Activated naive CD8-positive, alpha-beta T cell treated with anti-CD3 and anti-CD28 coated beads, Interleukin-2, amount 10 ng/mL, durations not matched to agents 7 days and 5 days (primary cell): Measurements from ENCODE around the gene AK5. TPM values are rescaled to one million over a fixed set of nuclear protein-coding genes. Genes with fewer than 3 reads are reported as not detected.
"Not testable (repeated sequence)": the region's sequence is repeated elsewhere in the genome, so short reads cannot be mapped to it uniquely, and the experiment has no call there.

Experiments
- ATAC-seq: fragments of 150-1000 bp; cut with Tn5 transposase; one replicate; pipeline ENCODE4 v1.10.0; 2021; ENCODE audit warnings: low read depth, moderate library complexity
- POLR2A ChIA-PET: fragments of 350-600 bp; sonication (Branson Sonifier 250); formaldehyde crosslinking; loops from one replicate; lab custom pipeline; 2021; ENCODE audit warnings: antibody characterized with exemption; lab: Charles Lee
- DNase-seq: peaks from one replicate; pipeline ENCODE4 v3.0.0; 2021
- H3K27ac Mint-ChIP-seq: one replicate; pipeline ENCODE4 v1.8.0; 2022; ENCODE audit warnings: mild to moderate bottlenecking, mixed read lengths
- H3K27me3 Mint-ChIP-seq: one replicate; pipeline ENCODE4 v1.8.0; 2022; ENCODE audit warnings: mild to moderate bottlenecking, moderate library complexity, mixed read lengths
- H3K36me3 Mint-ChIP-seq: one replicate; pipeline ENCODE4 v1.8.0; 2021; ENCODE audit warnings: mild to moderate bottlenecking, mixed read lengths
- H3K4me1 Mint-ChIP-seq: one replicate; pipeline ENCODE4 v1.8.0; 2021; ENCODE audit warnings: mixed read lengths
- H3K4me3 Mint-ChIP-seq: one replicate; pipeline ENCODE4 v1.8.0; 2022; ENCODE audit warnings: mild to moderate bottlenecking, moderate library complexity, mixed read lengths
- H3K9me3 Mint-ChIP-seq: one replicate; pipeline ENCODE4 v1.8.0; 2021; ENCODE audit warnings: mixed read lengths
- total RNA-seq, 2 experiments: library from RNA; stranded (reverse); gene quantifications; one replicate each; pipeline ENCODE4 v1.2.3, GENCODE V29; 2021

Gene AK5
- total RNA-seq, 2 experiments from 2014 or later: 4.7 to 7.8 TPM

DNA sequence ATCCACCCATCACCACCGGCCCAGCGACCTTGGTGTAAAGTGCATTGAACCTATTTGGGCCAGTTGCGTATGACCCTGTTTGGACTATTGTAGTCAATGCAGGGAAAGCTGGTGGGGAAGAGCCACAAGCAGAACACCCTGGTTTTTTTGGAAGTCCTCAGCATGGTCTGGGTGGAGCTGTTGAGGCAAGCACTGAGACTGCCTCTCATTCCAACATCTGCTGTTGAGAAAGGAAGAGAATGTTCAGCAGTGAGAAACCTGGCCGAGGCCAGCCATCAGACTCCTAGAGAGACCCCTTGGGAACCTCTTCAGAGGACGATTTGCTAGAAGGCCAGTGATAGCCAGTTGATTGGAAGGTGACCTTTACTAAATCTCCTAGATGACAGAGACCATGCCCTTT lies 217.6 kb downstream of the AK5 start:
- no peak overlapping the region for H3K27ac Mint-ChIP-seq
- H3K27me3 Mint-ChIP-seq: no peaks in the 10 kb centered on the region
- POLR2A ChIA-PET: no interaction called here
- ATAC-seq (no peak), DNase-seq (no peak)
- H3K9me3 Mint-ChIP-seq: peaks cover 11% of the 10 kb centered on the region
- peaks cover 5% of the 10 kb centered on the region for H3K36me3 Mint-ChIP-seq
- no peaks in the 10 kb centered on the region for H3K4me1 Mint-ChIP-seq
- no peak overlapping the region for H3K4me3 Mint-ChIP-seq

DNA sequence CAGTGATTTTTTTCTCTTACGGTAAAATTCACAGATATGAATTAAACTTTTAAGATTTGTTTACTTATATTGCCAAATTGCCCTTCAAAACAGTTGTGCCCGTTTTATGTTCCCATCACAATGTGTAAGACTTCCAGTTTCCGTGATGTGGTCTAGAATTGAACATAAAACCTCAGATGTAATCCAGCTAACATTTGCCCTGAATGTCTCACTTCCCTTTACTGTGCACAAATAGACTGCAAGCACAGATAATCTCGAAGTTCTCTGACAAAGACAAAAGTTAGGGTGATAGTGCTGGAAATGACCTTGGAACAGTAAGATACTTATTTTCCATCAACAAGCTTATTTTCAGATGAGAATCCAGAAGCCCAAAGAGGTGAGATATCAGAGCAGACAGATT lies 223.2 kb downstream of the AK5 start:
- Mint-ChIP-seq H3K27ac (no peak overlapping the region), H3K36me3 (no peaks in the 10 kb centered on the region), H3K4me3 (no peak overlapping the region), H3K9me3 (no peaks in the 10 kb centered on the region), H3K4me1 (no peaks in the 10 kb centered on the region), H3K27me3 (no peaks in the 10 kb centered on the region)
- POLR2A ChIA-PET: no interaction called here
- no peak for DNase-seq
- no peak for ATAC-seq

DNA sequence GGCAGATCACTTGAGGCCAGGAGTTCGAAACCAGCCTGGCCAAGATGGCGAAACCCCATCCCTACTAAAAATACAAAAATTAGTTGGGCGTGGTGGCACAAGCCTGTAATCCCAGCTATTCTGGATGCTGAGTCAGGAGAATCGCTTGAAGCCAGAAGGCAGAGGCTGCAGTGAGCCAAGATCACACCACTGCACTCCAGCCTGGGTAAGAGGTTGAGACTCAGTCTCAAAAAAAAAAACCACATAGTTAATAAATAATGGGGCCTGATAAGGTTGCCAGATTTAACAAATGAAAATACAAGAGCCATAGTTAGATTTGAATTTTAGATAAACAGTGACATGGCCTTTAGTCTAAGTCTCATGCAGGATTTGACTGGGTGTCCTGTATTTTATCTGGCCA lies 225.0 kb downstream of the AK5 start:
- DNase-seq (no peak), ATAC-seq (no peak)
- no peaks in the 10 kb centered on the region for H3K27me3 Mint-ChIP-seq
- no peak overlapping the region for H3K27ac Mint-ChIP-seq
- H3K36me3 Mint-ChIP-seq: no peaks in the 10 kb centered on the region
- H3K9me3 Mint-ChIP-seq: no peaks in the 10 kb centered on the region
- POLR2A ChIA-PET: no interaction called here
- no peaks in the 10 kb centered on the region for H3K4me1 Mint-ChIP-seq
- H3K4me3 Mint-ChIP-seq: no peak overlapping the region

DNA sequence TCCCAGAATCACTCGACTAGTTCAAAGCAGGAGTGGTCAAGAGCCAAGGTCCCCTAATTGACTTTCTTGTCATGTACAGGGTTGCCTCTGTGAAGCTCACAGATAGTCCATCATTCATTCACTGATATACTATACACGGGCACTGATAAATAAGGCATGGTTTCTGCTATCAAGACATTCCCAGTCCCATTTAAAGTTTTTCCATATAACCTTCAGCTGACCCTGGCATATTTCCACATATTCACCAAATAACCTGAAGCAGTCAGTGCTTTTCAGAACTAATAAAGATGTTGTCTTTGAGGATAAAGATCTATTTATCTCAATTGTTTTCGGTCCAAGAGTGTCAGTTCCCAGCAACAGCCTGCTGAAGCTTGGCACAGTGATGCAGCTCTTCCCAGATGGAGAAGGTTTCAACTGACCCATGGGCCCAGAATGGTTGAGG lies 227.3 kb downstream of the AK5 start:
- POLR2A ChIA-PET: no interaction called here
- Mint-ChIP-seq H3K27me3 (no peaks in the 10 kb centered on the region), H3K9me3 (no peaks in the 10 kb centered on the region), H3K36me3 (no peaks in the 10 kb centered on the region), H3K4me3 (no peak overlapping the region), H3K27ac (no peak overlapping the region), H3K4me1 (no peaks in the 10 kb centered on the region)
- DNase-seq: no peak
- no peak for ATAC-seq

DNA sequence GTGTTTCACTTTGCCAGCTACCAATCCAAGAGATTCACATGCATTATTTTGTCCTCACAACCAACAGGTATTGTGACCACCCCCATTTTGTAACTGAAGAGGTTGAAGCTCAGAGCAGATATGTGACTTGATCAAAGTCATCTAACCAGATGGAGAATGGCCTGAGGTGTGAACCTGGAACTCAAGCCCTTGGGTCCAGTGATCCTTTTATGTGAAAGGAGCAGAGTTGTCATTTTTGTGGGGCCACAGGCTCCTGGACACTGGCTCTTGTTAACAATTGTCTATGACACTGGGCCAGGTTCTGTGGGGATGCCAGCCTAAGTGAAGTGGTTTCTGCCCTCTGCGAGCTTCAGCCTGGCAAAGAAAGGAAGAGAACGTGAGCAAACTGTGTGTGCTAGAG lies 228.1 kb downstream of the AK5 start:
- Mint-ChIP-seq H3K36me3 (no peaks in the 10 kb centered on the region), H3K9me3 (no peaks in the 10 kb centered on the region), H3K4me3 (no peak overlapping the region), H3K4me1 (no peaks in the 10 kb centered on the region), H3K27ac (no peak overlapping the region), H3K27me3 (no peaks in the 10 kb centered on the region)
- POLR2A ChIA-PET: no interaction called here
- no peak for ATAC-seq
- no peak for DNase-seq

DNA sequence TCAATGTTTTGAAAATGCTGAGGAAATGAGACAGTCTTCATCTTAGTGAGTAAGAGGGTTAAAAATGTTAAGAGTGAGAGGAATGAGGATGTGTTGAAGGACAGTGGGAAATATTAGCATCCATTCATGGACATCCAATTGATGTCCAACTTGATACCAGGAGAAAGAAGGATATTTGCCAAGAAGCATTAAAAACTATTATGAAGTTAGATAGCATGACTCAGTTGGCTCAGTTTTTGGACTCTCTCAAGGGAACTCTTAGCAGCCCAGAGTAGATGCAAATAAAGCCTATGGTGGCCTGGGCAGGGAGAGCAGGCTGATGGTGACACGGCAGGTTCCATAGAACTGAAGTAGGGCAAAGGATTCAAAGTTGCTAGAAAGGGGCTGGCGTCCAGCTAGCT lies 229.6 kb downstream of the AK5 start:
- H3K27ac Mint-ChIP-seq: no peak overlapping the region
- H3K9me3 Mint-ChIP-seq: no peaks in the 10 kb centered on the region
- no peak for ATAC-seq
- no peak for DNase-seq
- no peaks in the 10 kb centered on the region for H3K36me3 Mint-ChIP-seq
- H3K27me3 Mint-ChIP-seq: no peaks in the 10 kb centered on the region
- peaks cover 3% of the 10 kb centered on the region for H3K4me1 Mint-ChIP-seq
- POLR2A ChIA-PET: no interaction called here
- no peak overlapping the region for H3K4me3 Mint-ChIP-seq

DNA sequence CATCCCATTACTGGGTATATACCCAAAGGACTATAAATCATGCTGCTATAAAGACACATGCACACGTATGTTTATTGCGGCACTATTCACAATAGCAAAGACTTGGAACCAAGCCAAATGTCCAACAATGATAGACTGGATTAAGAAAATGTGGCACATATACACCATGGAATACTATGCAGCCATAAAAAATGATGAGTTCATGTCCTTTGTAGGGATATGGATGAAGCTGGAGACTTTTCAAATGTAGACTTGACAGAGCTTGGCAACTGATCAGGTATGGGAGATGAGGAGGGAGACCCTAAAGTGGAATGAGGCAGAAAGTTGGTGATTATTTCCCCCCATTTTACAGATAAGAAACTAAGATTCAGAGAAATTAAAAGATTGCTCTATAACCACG lies 230.8 kb downstream of the AK5 start:
- POLR2A ChIA-PET, H3K27ac Mint-ChIP-seq, H3K4me3 Mint-ChIP-seq, H3K36me3 Mint-ChIP-seq, H3K4me1 Mint-ChIP-seq, DNase-seq, ATAC-seq, H3K27me3 Mint-ChIP-seq, H3K9me3 Mint-ChIP-seq: not testable (repeated sequence)

DNA sequence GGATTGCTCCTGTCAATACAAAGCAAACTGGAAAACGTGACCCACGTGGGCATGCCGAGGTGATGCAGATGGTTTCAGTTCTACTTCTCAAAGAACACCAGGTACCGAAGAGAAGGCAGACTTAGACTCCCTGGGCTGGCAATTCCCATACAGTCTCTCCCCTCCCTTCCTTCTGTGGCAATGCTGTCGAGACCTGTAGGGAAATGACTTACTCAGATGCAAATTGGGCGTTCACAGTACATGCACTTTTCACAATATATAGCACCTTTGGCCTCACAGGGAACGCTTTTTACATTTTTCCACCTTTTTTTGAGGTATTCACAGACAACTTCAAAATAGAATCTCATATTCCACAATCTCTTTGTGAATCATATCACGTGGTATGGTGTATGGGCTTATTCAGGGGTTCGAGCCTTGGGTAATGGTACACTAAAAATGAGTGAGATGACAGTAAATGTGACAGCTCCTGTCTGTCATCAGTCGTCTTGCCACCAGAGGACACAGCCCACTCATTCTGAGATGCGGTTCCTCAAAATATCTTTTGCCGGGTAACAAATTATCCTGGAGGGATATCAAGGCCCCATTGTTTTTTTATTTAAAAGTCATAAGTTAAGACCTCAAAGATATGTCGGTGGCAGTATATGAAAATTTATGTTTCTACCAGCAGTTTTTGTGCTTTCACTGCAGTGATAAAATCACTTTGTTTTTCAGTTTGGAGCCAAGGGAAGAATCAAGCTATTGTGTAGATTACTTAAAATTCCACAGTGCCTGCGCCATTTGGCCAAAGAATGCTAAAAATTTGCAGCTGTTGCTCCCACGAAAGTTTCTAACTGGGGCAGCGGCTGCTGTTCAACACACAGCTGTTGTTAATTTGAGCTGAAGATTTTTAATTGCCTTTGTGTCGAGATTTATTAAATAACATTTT lies 232.3 kb downstream of the AK5 start:
- POLR2A ChIA-PET: no interaction called here
- Mint-ChIP-seq H3K4me1 (peaks cover 3% of the 10 kb centered on the region), H3K9me3 (peaks cover 5% of the 10 kb centered on the region), H3K27me3 (no peaks in the 10 kb centered on the region), H3K27ac (no peak overlapping the region), H3K4me3 (no peak overlapping the region), H3K36me3 (peaks cover 2% of the 10 kb centered on the region)
- ATAC-seq: no peak
- no peak for DNase-seq

DNA sequence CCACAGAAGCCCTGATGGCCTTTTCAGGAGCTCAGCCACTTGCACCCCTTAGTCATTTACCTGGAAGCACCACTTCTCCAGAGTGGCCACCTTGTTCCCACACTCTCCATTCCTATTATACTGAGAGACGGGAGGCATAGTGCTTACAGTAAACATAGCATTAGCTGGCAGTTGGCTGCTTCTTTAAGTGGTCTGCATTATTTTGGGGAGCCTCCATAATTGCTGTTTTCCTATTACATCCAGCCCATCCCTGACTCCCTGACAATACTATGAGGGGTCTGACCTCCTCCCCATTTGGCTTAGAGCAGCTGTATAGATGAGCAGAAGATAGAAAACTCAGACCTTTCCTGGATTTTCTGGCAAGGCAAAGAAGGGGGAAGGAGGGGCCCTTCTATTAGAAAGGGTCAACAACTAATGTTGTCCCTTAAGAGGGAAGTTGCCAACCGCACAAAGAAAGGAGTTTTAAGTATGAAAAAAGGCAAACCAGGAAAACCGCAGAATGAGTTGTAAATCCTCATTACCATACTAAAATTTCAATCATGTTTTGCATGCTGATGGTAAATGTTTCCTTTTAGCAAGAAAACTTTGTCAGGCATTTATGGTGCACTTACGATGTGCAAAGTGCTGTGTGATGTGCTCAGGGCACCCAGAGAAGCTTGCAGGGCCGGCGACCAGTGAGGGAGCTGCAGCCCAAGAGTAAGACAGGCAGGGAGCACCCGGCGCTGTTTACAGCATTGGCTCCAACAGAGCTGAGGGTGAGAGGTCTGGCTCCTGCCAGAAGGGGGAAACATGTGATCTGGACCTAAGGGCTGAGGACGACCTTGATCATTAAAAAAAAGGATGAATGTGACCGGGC lies 233.3 kb downstream of the AK5 start:
- H3K4me3 Mint-ChIP-seq: no peak overlapping the region
- H3K4me1 Mint-ChIP-seq: peaks cover 3% of the 10 kb centered on the region
- POLR2A ChIA-PET: no interaction called here
- ATAC-seq: no peak
- H3K27ac Mint-ChIP-seq: no peak overlapping the region
- H3K27me3 Mint-ChIP-seq: no peaks in the 10 kb centered on the region
- peaks cover 2% of the 10 kb centered on the region for H3K36me3 Mint-ChIP-seq
- DNase-seq: no peak
- peaks cover 5% of the 10 kb centered on the region for H3K9me3 Mint-ChIP-seq

DNA sequence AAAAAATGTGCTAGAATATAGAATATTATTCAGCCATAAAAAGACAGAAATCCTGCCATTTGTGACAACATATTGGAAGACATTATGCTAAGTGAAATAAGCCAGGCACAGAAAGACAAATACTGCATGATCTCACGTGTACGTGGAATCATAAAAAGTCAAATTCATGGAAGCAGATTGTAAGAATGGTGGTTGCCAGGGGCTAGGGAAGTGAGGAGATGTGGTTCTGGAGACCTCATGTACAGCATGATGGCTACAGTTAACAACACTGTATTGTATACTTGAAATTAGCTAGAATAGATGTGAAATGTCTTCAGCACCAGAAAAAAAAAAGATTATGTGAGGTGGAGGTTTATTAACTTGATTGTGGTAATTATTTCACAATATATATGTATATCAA lies 234.3 kb downstream of the AK5 start:
- Mint-ChIP-seq H3K27me3 (no peaks in the 10 kb centered on the region), H3K4me1 (peaks cover 3% of the 10 kb centered on the region), H3K27ac (no peak overlapping the region), H3K4me3 (no peak overlapping the region), H3K9me3 (peaks cover 8% of the 10 kb centered on the region), H3K36me3 (peaks cover 5% of the 10 kb centered on the region)
- POLR2A ChIA-PET: no interaction called here
- ATAC-seq (no peak), DNase-seq (no peak)

DNA sequence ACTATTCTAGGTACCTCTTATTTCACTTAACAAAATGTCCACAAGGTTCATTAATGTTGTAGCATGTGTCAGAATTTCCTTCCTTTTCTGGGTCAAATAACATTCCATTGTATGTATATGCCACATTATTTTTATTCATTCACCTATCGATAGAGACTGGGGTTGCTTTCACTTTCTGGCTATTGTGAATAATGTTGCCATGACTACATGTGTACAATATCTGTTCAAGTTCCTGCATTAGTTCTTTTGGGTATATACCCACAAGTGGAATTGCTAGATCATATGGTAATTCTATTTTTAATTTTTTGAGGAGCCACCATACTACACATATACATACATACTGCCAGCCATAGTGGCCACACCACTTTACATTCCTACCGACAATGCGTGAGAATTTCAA lies 242.2 kb downstream of the AK5 start:
- DNase-seq (no peak), ATAC-seq (no peak)
- Mint-ChIP-seq H3K4me3 (no peak overlapping the region), H3K9me3 (peaks cover 6% of the 10 kb centered on the region), H3K4me1 (peaks cover 4% of the 10 kb centered on the region), H3K36me3 (peaks cover 13% of the 10 kb centered on the region), H3K27ac (no peak overlapping the region), H3K27me3 (no peaks in the 10 kb centered on the region)
- POLR2A ChIA-PET: no interaction called here

DNA sequence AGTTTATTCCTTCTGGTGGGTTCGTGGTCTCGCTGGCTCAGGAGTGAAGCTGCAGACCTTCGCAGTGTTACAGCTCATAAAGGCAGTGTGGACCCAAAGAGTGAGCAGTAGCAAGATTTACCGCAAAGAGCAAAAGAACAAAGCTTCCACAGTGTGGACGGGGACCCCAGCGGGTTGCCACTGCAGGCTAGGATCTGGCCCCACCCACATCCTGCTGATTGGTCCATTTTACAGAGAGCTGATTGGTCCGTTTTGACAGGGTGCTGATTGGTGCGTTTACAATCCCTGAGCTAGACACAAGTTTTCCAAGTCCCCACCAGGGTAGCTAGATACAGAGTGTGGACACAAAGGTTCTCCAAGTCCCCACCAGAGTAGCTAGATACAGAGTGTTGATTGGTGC lies 249.3 kb downstream of the AK5 start:
- H3K4me1 Mint-ChIP-seq, H3K36me3 Mint-ChIP-seq, H3K9me3 Mint-ChIP-seq, H3K27me3 Mint-ChIP-seq, ATAC-seq, POLR2A ChIA-PET, DNase-seq, H3K27ac Mint-ChIP-seq, H3K4me3 Mint-ChIP-seq: not testable (repeated sequence)

DNA sequence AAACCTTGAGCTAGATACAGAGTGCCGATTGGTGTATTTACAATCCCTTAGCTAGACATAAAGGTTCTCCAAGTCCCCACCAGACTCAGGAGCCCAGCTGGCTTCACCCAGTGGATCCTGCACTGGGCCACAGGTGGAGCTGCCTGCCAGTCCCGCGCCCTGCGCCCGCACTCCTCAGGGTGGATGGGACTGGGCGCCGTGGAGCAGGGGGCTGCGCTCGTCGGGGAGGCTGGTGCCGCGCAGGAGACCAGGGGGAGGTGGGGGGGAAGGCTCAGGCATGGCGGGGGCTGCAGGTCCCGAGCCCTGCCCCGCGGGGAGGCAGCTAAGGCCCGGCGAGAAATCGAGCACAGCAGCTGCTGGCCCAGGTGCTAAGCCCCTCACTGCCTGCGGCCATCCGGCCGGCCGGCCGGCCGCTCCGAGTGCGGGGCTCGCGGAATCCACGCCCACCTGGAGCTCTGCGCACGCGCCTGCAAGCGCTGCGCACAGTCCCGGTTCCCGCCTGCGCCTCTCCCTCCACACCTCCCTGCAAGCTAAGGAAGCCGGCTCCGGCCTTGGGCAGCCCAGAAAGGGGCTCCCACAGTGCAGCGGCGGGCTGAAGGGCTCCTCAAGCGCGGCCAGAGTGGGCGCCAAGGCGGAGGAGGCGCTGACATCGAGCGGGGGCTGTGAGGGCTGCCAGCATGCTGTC lies 249.9 kb downstream of the AK5 start:
- H3K27me3 Mint-ChIP-seq, H3K4me1 Mint-ChIP-seq, H3K4me3 Mint-ChIP-seq, DNase-seq, H3K27ac Mint-ChIP-seq, H3K9me3 Mint-ChIP-seq, H3K36me3 Mint-ChIP-seq, POLR2A ChIA-PET, ATAC-seq: not testable (repeated sequence)
